SKM-1 (cell line): ENCODE results near the gene PEPD.
"Not testable (repeated sequence)": the region's sequence is repeated elsewhere in the genome, so short reads cannot be mapped to it uniquely, and the experiment has no call there.

Source experiments
- DNase-seq: peaks from one replicate; lab custom pipeline; 2025; ENCODE audit not compliant: unreplicated experiment; lab: John Stamatoyannopoulos, UW

Gene PEPD

DNA sequence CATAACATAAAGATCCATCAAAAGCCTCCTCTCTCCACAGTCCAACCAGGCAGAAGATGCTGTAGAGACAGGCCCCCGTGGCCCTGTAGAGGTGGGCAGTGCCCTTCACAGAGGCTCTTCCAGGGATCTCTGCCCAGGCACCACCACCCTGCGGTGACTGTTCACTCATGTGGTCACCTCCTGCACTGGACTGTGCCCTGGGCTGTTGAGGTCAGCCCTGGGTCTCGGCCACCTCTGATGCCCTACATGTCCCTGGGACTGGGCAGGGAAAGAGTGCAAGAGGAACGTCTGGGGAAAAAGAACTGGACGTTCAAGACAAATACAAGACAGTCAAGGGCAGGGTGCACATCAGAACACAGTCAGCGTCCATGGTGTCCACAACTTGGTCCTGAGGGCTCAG is 22.3 kb downstream of the PEPD start:
- no peak for DNase-seq

DNA sequence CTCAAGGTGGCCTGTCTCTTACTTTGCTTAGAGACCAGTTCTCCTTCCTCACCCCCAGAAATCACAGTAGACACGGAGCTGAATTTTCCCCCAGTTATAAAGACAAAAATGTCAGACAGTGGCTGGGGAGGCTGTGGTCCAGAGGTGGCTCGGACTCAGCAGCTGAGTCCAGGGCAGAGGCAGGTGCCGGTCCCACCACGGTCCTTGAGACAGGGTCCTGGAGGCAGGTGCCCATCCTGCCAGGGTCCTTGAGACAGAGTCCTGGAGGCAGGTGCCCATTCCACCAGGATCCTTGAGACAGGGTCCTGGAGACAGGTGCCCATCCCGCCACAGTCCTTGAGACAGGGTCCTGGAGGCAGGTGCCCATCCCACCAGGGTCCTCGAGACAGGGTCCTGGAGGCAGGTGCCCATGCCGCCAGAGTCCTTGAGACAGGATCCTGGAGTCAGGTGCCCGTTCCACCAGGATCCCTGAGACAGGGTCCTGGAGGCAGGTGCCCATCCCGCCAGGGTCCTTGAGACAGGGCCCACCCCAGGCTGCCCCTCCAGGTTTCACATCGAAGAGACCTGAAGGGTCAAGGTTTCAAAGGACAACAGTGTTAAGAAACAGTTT is 23.1 kb downstream of the PEPD start:
- no peak for DNase-seq

DNA sequence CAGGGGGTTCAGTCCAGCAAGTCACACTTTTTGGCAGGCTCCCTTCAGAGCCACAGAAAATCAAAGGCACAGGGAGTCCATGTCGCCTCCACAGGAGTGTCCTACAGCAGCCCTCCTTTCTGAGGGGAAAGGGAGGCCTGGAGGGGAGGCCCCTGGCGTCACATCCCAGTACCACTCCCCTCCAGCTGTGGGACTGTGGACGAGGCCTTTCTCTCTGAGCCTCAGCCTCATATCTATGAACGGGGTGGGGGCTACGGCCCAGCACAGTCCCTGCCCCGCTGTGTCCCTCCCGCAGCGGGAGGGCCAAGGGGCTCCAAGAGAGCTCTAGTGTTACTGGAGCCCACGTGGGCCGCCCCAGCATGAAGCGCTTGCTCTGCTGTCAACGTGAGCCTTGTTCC is 23.8 kb downstream of the PEPD start:
- no peak for DNase-seq

DNA sequence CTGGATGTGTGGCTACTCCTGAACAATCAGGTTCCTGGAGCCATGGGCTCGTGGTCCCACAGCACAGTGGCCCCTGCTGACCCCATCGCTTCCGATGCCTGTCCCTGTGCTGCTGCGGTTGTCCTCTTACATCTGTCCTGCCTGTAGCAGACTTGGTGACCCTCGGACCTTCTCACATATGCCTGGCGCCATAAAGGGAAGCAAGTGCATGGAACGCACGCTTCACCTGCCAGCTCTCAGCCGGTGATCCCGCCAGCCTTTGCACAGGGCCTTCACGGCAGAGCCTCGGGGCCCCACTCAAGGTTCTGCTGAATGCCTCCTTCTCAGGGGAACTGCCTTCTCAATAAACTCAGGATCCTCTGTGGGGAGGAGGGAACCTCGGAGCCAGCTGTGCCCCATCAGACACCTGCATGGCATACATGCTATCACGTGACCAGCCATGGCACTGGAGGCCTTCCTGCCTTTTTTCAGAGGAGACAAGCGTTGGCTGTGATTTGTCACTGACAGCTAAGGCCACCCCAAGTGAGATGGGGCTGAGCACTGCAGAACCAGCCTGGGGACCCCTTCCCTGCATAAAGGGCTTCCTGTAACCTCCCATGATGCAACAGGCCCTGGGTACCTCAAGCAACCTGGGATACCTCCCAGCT is 24.3 kb downstream of the PEPD start:
- DNase-seq = no peak

DNA sequence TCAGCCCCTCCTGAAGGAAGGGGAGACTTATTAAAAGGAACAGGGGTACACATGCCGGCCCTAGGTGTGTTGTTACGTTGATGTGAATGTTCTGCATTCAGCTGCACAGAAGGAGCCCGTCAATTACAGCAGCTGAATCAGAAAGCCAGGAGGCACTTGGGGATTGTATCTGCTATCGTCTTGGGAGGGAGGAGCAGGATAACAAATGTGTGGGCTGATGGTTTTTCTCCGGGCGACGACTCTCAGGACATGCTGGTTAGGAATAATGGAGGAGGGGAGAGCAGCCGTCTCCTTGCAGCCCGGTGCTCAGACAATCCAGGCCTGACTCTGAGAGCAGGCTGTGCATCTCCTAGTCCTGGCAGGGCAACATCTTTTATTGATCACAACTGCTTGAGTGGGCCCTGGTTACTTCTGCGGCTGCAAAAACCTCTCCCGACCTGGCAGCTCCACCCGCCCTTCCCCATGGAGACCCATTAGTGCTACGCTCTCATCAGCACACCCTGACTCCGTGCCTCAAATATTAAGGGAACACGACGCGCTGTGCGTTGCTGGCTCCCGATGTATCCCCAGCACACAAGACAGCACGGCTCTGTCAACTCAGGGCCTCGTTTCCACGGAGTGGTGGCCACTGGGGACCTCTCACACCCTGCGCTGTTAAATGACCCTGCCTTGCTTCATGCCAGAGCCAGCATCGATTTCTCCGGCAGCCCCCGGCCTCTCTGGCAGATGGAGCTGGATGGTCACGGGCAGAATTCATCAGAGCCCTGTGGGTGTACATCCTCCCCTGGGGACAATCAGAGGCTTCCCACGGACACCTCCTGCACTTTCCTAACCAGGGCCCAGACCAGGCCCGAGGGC is 25.3 kb downstream of the PEPD start:
- DNase-seq = no peak

DNA sequence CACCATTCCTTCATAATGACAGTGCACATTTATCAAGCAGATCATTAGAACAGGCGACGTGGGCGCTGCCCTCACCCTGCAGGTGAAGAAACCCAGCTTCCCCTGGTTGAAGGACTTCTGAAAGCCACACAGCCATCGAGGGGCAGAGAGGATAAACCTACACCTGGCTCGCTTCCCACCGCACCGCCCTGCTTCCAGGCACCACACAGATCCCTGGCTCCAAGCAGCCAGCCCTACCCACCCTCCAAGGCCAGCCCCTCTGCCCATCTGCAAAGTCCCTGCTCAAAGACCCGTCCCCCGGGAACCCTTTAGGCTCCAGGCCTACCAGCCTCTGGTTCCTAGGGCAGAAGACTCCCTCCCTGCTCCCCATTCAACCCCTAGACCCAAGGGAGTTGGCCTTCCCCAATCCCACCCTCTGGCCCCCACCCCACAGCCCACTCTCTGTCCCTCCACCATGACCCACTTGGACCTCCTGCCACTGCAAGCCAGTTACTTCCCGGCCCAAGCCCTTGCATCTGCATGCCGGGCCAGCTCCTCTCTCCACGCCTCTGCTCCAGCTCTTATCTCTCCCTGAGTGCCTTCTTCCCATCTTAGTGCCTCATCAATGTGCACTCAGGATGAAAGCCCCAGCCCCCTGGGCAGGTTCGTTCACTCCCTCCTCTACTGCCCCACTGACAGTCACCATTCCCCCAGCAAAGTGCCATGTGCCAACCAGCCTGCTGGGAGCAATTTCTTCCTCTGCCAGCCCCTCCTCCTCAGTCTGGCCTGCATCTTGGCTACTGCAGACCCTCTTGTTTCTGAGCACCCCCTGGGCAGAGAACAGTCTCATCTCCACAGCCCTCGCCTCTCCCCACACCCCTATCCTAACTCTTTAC is 28.0 kb downstream of the PEPD start:
- DNase-seq = no peak

DNA sequence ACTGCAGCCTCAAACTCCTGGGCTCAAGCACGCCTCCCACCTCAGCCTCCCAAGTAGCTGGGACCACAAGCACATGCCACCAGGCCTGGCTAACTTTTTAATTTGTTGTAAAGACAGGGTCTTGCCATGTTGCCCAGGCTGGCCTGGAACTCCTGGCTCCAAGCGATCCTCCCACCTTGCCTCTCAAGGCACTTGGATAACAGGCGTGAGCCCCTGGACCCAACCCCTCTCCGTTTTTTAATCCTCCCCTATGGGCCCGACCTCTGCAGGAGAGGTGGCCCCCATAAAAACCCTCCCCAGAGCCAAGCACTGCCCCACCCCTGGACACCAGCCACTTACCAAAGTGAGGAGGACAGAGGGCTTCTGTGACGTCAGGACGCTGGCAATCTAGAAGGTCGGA is 28.6 kb downstream of the PEPD start:
- DNase-seq = no peak

DNA sequence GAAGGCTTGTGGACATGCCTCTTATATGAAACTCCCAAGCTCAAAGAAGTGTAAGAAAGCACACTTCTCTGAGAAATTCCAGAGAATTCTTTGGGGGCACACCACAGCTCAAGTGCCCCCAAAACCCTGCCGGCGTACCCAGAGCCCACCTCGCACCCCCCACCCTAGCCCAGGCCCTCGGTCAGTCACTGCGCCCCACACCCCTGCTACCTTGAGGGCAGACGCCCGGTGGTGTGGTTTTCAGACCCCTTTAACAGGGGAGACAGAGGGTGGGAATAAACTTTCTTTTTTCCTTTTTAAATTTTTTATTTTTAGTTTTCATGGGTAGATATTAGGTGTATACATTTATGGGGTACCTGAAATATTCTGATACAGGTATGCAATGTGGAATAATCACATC is 29.5 kb downstream of the PEPD start:
- DNase-seq = no peak

DNA sequence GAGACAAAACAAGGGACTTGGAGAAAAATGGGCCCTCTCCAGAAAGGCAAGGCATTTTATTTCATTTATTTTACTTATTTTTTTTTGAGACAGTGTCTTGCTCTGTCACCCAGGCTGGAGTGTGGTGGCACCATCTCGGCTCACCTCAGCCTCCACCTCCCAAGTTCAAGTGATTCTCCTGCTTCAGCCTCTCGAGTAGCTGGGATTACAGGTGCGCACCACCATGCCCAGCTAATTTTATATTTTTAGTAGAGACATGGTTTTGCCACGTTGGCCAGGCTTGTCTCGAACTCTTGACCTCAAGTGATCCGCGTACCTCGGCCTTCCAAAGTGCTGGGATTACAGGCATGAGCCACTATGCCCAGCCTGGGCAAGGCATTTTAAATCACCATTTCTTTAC is 31.0 kb downstream of the PEPD start:
- DNase-seq = not testable (repeated sequence)

DNA sequence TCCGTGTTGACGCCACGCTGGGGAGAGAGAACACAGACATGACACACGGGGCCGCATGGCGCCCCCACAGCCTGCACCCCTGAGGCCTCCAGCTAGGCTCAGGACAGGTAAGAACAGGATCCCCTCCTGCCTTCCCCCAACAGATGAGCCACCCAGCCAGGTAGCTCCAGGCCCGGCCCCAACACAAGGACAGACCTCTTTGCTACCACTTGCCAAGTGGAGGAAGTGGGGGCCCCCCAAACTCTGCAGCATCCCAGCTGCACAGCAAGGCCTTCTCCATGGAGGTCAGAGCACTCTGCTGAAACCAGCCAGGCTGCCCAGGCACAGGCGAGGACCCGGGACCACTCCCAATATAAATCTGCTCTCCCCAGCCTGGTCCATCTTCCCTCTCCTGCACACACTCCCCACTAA is 31.5 kb downstream of the PEPD start:
- DNase-seq = no peak

DNA sequence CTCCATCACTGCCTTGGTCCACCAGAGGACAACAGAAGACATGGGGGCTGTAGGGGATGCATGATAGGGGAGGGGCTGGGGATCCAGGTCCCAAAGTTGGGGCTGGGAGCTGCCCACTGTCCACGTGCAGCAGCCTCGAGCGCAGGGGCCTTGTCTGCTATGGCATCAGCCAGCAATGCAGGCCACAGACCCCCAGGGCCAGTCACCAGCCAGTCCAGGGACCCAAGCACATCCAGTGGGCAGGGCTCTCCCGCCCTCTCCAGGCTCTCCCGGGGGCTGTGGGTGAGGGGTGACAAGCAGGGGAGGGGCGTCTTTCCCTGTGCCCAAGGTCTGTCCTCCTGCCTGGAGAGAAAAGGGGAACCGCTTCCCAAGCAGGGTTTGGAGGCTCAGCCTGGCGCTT is 32.8 kb downstream of the PEPD start:
- no peak for DNase-seq

DNA sequence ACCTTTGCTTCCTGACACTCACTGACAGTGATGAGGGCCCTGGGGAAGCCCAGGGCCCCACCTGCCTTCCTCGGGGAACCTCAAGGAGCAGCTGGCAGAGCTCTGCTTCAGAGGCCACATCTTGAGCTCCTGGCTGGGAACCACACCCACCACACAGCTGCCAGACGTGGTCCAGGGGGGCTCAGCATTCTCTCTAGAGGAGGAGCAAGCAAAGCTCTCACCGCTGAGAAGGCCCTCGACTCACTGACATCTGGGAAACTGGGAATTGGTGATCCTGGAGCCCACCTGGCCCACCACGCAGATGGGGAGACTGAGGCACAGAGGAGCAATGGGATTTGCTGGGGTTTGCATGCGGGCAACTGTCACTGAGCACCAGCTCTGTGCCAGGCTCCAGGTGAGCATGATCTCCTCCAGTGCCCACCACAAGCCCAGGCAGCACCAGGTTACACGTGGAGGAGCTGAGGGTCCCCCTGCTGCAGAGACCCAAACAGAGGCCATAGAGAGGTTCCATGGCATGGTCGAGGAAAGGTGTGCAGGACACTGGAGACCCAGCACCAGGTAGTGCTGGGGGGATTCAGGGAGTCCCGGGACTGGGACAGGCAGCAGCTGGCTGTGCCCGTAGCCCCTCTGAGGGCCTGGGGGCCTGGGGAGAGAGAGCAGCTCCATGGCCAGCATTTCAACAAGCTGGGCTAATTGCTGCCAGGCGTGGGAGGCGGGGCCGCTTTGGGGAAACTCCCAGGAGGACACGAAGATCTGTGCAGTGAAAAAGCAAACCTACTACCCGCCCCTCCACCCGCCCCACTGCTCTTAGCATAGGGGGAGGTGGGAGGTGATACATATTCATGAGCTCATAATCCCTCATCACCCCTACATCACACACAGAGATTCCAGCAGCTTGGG is 33.4 kb downstream of the PEPD start:
- no peak for DNase-seq

DNA sequence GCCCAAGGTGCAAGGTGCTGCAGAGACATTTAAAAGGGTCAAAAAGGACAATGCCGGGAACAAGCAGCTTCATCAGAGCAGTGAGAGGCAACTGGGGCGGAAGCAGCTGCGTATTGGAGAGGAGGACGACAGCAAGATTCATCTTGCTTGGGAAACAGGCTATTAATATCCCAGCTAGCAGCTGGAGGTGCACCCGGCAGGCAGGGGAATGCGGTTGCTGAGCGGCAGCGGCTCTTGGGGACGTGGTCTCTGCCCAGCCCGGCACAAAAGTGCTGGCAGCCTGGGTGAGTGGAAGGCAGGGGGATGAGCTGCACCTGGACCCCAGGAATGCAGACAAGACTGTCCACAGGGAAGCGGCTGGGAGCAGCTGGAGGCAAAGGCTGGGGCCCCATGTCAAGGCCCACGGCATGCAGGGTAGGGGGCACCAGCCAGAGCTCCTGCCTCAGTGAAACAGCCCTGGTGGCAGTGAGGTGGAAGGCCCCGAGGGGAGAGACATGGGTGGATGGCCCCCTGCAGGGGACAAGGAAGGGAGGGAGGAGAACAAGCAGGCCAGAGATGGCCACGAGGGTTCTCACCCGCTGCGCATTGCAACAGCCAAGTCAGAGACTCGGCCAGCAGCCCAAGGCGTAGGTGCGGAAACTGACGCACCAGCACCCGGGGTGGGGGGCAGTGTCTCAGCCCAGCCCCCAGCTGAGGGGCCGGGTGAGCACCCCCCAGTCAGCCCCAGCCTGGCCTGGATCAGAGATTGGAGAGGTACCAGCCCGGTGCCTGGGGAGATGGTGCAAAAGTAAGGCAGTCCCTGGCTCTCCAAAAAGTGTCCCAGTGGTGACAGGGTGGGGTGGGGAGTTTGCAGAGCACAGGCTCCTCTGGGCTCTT is 34.4 kb downstream of the PEPD start:
- no peak for DNase-seq

DNA sequence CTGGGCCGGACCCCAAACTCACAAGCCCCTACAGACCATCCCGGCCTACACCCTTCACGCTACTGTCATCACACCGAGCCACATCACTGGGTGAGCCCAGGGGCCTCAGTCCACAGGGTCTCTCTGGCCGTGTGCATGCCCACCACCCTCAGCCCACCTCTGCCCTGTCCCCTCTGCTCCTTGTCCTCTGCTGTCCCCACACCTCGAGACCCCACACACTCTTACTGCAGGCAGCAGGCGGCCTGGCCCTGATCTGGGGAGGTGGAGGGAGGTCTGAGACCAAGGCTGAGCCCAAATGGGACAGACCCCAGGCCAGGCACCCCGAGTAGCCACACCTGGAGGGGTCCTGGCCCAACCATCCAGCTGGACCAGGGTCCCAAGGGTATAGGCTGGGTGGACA is 35.2 kb downstream of the PEPD start:
- no peak for DNase-seq

DNA sequence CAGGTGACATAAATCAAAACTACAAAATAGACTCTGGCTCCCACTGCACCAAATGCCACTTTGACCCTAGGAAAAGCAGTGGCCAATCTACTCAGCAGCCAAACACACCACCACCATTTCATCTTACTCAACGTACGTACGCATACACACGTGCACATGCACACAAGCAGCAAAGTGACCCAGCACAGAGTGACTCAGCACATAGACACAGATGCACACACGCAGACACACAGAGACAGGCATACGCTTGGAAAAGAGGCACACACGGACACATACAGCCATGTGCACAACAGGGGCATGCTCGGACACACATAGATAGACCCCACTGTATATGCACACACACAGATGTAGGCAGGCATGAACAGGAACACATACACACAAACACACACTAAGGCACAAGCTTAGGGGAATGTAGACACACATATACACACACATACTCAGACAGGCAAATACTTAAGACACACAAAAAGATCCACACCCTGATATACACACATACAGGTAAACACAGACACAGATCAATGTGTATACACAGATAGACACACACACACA is 37.3 kb downstream of the PEPD start:
- no peak for DNase-seq

DNA sequence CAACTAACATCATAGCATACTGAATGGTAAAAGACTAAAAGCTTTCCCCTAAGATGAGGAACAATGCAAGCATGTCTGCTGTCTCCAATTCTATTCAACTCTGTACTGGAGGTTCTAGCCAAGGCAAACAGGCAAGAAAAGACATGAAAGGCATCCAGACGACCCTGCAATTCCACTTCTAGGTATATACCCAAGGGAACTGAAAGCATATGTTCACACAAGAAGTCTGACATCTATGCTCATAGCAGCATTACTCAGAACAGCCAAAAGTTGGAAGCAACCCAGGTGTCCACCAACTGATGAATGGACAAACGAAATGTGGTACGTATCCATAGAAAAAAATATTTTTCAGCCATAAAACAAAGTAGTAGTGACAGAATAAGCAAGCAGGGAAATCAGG is 39.1 kb downstream of the PEPD start:
- no peak for DNase-seq

DNA sequence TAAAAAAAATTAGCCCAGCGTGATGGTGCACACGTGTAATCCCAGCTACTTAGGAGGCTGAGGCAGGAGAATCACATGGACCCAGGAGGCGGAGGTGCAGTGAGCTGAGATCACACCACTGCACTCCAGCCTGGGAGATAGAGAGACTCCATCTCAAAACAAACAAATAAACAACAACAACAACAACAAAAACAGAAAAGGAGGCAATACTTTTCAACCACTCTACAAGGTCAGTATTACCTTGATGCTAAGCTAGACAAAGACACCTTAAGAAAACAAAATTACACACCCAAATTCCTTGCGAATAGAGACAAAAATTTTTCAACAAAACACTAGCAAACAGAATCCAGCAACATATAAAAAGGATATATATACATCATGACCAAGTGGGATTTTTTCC is 39.7 kb downstream of the PEPD start:
- DNase-seq = no peak

DNA sequence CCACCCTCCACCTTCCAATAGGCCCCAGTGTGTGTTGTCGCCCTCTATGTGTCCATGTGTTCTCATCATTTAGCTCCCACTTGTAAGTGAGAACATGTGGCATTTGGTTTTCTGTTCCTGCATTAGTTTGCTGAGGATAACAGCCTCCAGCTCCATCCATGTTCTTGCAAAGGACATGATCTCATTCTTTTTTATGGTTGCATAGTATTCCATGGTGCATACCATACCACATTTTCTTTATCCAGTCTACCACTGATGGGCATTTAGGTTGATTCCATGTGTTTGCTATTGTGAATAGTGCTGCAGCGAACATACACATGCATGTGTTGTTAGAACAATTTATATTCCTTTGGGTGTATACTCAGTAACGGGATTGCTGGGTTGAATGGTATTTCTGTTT is 42.0 kb downstream of the PEPD start:
- not testable (repeated sequence) for DNase-seq

DNA sequence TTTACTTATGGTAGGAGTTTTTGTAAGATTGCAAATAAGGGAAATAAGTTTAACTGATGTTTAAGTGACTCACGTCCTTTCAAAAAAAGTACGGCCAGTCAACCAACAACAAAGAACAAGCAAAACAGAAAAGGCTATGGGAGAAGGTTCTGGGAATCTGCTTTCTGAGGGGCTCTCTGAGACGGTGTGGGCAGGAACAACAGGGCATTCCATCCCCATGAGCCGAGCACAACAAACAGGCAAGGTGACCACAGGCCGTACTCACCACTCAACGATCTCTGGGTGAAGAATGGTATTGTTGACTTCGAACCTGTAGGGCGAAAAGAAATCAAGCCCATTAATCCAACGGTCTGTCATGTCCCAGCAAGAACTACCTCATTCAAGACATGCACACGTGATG is 43.8 kb downstream of the PEPD start:
- DNase-seq = no peak
